Natural killer cell (primary cell): ENCODE results near the gene GPR37L1. TPM values are rescaled to one million over a fixed set of nuclear protein-coding genes. Genes with fewer than 3 reads are reported as not detected.
"Not testable (repeated sequence)": the region's sequence is repeated elsewhere in the genome, so short reads cannot be mapped to it uniquely, and the experiment has no call there.

ENCODE experiments used
- ATAC-seq, 3 donors: fragments of 150-1000 bp in 2 of 3; fragments of 200-7000 bp in 1 of 3; cut with Tn5 transposase; 1 replicate in 1 of 3; 2 replicates in 2 of 3; pipeline ENCODE4 v1.10.0; 2021; ENCODE audit warnings: mild to moderate bottlenecking in 2 of 3, moderate library complexity in 2 of 3
- DNase-seq, 2 donors: peaks; one replicate each; pipeline versions ENCODE4 v3.0.0 to v3.0.0-alpha.2; 2013 to 2021; ENCODE audit warnings: mixed read lengths in 1 of 2
- H3K27ac ChIP-seq: one replicate; pipeline ENCODE4 v1.5.1; 2013; ENCODE audit warnings: mild to moderate bottlenecking, low read length
- H3K27me3 ChIP-seq: one replicate; pipeline ENCODE4 v1.6.1; 2013; ENCODE audit warnings: low read length; ENCODE audit not compliant: control insufficient read depth, insufficient read depth
- H3K36me3 ChIP-seq: one replicate; pipeline ENCODE4 v1.6.1; 2013; ENCODE audit warnings: low read length; ENCODE audit not compliant: control insufficient read depth, insufficient read depth
- H3K4me1 ChIP-seq: one replicate; pipeline ENCODE4 v1.6.1; 2013; ENCODE audit warnings: low read length; ENCODE audit not compliant: control insufficient read depth, insufficient read depth
- H3K4me3 ChIP-seq: one replicate; pipeline ENCODE4 v1.5.1; 2013; ENCODE audit warnings: low read length
- H3K9me3 ChIP-seq: one replicate; pipeline ENCODE4 v1.6.1; 2013; ENCODE audit warnings: low read length; ENCODE audit not compliant: control insufficient read depth, insufficient read depth
- H3K27ac Mint-ChIP-seq, 2 donors: one replicate each; pipeline ENCODE4 v1.8.0; 2022; ENCODE audit warnings: mild to moderate bottlenecking in 2 of 2, mixed read lengths in 2 of 2, moderate library complexity in 1 of 2
- H3K27me3 Mint-ChIP-seq, 2 donors: one replicate each; pipeline ENCODE4 v1.8.0; 2022; ENCODE audit warnings: low read depth in 2 of 2, mixed read lengths in 2 of 2
- H3K36me3 Mint-ChIP-seq: one replicate; pipeline ENCODE4 v1.8.0; 2022; ENCODE audit warnings: mixed read lengths
- H3K4me1 Mint-ChIP-seq, 2 donors: one replicate each; pipeline ENCODE4 v1.8.0; 2022; ENCODE audit warnings: mixed read lengths in 2 of 2
- H3K4me3 Mint-ChIP-seq: one replicate; pipeline ENCODE4 v1.8.0; 2022; ENCODE audit warnings: mild to moderate bottlenecking, moderate library complexity, mixed read lengths
- H3K9me3 Mint-ChIP-seq, 2 donors: one replicate each; pipeline ENCODE4 v1.8.0; 2022; ENCODE audit warnings: mixed read lengths in 2 of 2
- CTCF ChIP-seq: fragments of 200-600 bp; IDR thresholded peaks from one replicate; pipeline ENCODE4 v1.8.0; 2022; ENCODE audit warnings: antibody characterized with exemption
- WGBS: methylation state at CpG from one replicate; pipeline ENCODE4 v1.1.7; 2013; ENCODE audit warnings: missing lambda C conversion rate; ENCODE audit not compliant: insufficient coverage; 5-methylcytosine and 5-hydroxymethylcytosine counted together
- intact Hi-C: fragments of 100-400 bp; cut with micrococcal nuclease; formaldehyde crosslinking; loops from one replicate; pipeline ENCODE4 v1.14.2; 2022
- total RNA-seq, 4 donors: library from RNA; stranded (reverse); fragments of 120-200 nt in 1 of 4; gene quantifications; one replicate each; pipeline versions ENCODE4 v1.2.3 to v1.2.4, GENCODE V29; 2013 to 2022

Gene GPR37L1
- total RNA-seq, 3 donors from 2014 or later (not counting 1 experiment from before 2014, with no cell fraction given): not detected

DNA sequence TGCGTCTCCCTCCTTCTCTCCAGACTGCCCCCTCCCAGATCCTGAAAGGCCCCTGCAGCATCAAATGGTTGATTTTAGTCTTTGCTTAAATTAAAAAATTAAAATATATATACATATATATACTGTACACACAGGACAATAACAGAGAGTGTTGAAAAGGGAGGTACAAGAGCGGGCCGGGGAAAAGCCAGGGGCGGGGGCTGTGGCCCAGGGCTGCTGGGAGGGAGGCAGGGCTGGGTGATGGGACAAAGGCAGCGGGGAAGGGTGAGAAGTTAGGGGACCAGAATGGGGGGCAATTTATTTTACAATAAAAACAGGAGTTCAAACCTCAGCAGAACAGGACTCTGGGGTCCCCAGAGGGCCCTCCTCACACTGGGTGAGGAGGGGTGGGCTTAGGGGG lies 11.3 kb downstream of the GPR37L1 start:
- H3K27me3 Mint-ChIP-seq: no peaks in the 10 kb centered on the region
- H3K4me3 Mint-ChIP-seq: no peak overlapping the region
- DNase-seq (no peak), ATAC-seq (no peak)
- TF ChIP-seq CTCF: no peak
- Histone ChIP-seq H3K36me3 (peaks cover 41% of the 10 kb centered on the region), H3K27ac (no peak overlapping the region), H3K4me1 (no peaks in the 10 kb centered on the region), H3K9me3 (no peaks in the 10 kb centered on the region), H3K27me3 (no peaks in the 10 kb centered on the region), H3K4me3 (no peak overlapping the region)
- H3K27ac Mint-ChIP-seq: no peak overlapping the region
- intact Hi-C loops: loop anchor here (10.0 kb wide), 1 partner anchor 119 kb away; the partner anchor contains the start of gene ELF3
- H3K4me1 Mint-ChIP-seq: peaks cover 8 to 12% of the 10 kb centered on the region in 2 donors
- no peaks in the 10 kb centered on the region for H3K36me3 Mint-ChIP-seq
- 98% methylated on average over 4 of the region's 5 CpGs for WGBS
- H3K9me3 Mint-ChIP-seq: no peaks in the 10 kb centered on the region

GRCh38 chr1:202134645-202135172 lies 12.0 kb downstream of the GPR37L1 start:
- peaks cover 8 to 14% of the 10 kb centered on the region in 2 donors for H3K4me1 Mint-ChIP-seq
- H3K4me3 Mint-ChIP-seq: no peak overlapping the region
- intact Hi-C loops: loop anchor here (10.0 kb wide), 1 partner anchor 120 kb away; the partner anchor contains the start of gene ELF3
- TF ChIP-seq CTCF: no peak
- DNase-seq (no peak), ATAC-seq (peak in 1 of 3 donors; percentile 9)
- Histone ChIP-seq H3K4me1 (no peaks in the 10 kb centered on the region), H3K9me3 (no peaks in the 10 kb centered on the region), H3K27me3 (no peaks in the 10 kb centered on the region), H3K4me3 (no peak overlapping the region), H3K27ac (no peak overlapping the region), H3K36me3 (peaks cover 41% of the 10 kb centered on the region)
- no peaks in the 10 kb centered on the region for H3K27me3 Mint-ChIP-seq
- no peaks in the 10 kb centered on the region for H3K9me3 Mint-ChIP-seq
- H3K27ac Mint-ChIP-seq: no peak overlapping the region
- no peaks in the 10 kb centered on the region for H3K36me3 Mint-ChIP-seq
- WGBS: 94% methylated on average over 13 of the region's 13 CpGs

DNA sequence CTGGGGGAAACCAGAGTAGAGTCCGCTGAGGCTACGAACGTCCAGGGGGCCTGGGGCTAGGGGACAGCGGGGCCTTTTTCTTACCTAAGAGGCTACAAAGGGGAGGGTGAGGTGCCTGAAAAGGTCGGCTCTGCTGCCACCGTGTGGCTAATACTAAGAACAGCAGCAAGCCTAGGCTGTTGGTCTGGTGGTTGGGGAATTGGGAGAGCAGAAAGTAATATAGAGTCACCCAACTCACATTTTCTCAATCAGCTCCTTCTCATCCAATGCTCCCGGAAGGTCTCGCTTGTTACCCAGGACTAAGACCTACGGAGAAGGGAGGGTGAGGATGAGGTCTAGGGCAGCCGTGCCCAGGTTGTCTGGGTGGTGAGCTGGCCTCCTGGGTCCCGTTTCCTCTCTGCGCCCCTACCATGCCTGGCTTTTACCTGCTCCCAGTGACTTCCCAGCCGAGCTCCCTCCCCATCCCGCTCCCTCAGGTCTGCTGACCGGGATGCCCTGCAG lies 12.6 kb downstream of the GPR37L1 start:
- H3K4me3 Mint-ChIP-seq: no peak overlapping the region
- Histone ChIP-seq H3K27ac (no peak overlapping the region), H3K4me3 (no peak overlapping the region), H3K27me3 (no peaks in the 10 kb centered on the region), H3K4me1 (no peaks in the 10 kb centered on the region), H3K9me3 (no peaks in the 10 kb centered on the region), H3K36me3 (peaks cover 41% of the 10 kb centered on the region)
- peak overlapping the region in 1 of 2 donors; percentile 14 for H3K27ac Mint-ChIP-seq
- ATAC-seq (peak; percentile 82 to 95 (median 90)), DNase-seq (peak; percentile 40 to 79)
- no peaks in the 10 kb centered on the region for H3K9me3 Mint-ChIP-seq
- H3K27me3 Mint-ChIP-seq: no peaks in the 10 kb centered on the region
- TF ChIP-seq CTCF: peak; percentile 86
- intact Hi-C loops: loop anchor here (10.0 kb wide), 1 partner anchor 120 kb away; the partner anchor contains the start of gene ELF3
- H3K36me3 Mint-ChIP-seq: no peaks in the 10 kb centered on the region
- peaks cover 8 to 19% of the 10 kb centered on the region in 2 donors for H3K4me1 Mint-ChIP-seq
- WGBS: 54% methylated on average over 14 of the region's 15 CpGs

GRCh38 chr1:202140833-202141232 lies 18.1 kb downstream of the GPR37L1 start:
- peaks cover 7% of the 10 kb centered on the region for H3K36me3 ChIP-seq
- H3K27ac Mint-ChIP-seq: peak overlapping the region in 1 of 2 donors; percentile 34
- no peaks in the 10 kb centered on the region for H3K36me3 Mint-ChIP-seq
- H3K27ac ChIP-seq: no peak overlapping the region
- no peak for DNase-seq
- no peak overlapping the region for H3K4me3 ChIP-seq
- intact Hi-C loops: no loop called here
- no peak for TF ChIP-seq CTCF
- H3K4me1 Mint-ChIP-seq: peaks cover 34 to 56% of the 10 kb centered on the region in 2 donors
- 92% methylated on average over 4 of the region's 4 CpGs for WGBS
- H3K9me3 Mint-ChIP-seq: no peaks in the 10 kb centered on the region
- no peaks in the 10 kb centered on the region for H3K27me3 Mint-ChIP-seq
- H3K27me3 ChIP-seq: no peaks in the 10 kb centered on the region
- peaks cover 27% of the 10 kb centered on the region for H3K4me1 ChIP-seq
- H3K9me3 ChIP-seq: no peaks in the 10 kb centered on the region
- ATAC-seq: no peak
- H3K4me3 Mint-ChIP-seq: no peak overlapping the region

DNA sequence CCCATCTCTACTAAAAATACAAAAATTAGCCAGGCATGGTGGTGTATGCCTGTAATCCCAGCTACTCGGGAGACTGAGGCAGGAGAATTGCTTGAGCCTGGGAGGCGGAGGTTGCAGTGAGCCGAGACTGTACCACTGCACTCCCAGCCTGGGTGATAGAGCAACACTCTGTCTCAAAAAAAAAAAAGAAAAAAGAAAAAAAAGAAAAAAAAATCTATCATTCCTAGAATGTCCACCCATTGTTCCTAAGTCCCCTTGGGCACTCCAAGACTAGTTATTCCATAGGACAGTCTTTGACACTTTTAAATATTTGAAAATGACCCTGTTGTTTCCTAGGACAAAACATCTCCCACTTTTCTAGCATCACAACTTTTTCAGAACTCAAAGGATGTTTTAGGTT lies 18.8 kb downstream of the GPR37L1 start:
- intact Hi-C loops, H3K27me3 ChIP-seq: not testable (repeated sequence)

More for the DNA sequence above, 18.8 kb downstream of the GPR37L1 start:
- Mint-ChIP-seq H3K27ac (peak overlapping the region in 1 of 2 donors; percentile 90), H3K4me1 (peaks cover 34 to 56% of the 10 kb centered on the region in 2 donors), H3K4me3 (peak overlapping the region; percentile 21)
- H3K36me3 ChIP-seq, H3K36me3 Mint-ChIP-seq, H3K4me3 ChIP-seq, DNase-seq, H3K9me3 ChIP-seq, ATAC-seq, H3K9me3 Mint-ChIP-seq, H3K27ac ChIP-seq, H3K27me3 Mint-ChIP-seq: not testable (repeated sequence)
- H3K4me1 ChIP-seq: peaks cover 28% of the 10 kb centered on the region
- WGBS: 100% methylated on average over 1 of the region's 3 CpGs
